ENCODE results near the gene CUL4B.
"Not testable (repeated sequence)": the region's sequence is repeated elsewhere in the genome, so short reads cannot be mapped to it uniquely, and the experiment has no call there.

DNA sequence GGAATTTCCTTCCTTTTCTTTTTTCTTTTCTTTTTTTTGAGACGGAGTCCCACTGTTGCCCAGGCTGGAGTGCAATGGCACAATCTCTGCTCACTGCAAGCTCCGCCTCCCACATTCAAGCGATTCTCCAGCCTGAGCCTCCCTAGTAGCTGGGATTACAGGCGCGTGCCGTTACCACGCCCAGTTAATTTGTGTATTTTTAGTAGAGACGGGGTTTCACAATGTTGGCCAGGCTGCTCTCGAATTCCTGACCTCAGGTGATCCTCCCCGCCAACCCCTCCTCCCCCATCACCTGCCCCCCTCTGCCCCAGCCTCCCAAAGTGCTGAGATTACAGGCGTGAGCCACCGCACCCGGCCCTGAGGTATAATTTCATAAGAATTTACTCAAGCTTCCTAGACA, 13.0 kb upstream of the CUL4B start:
- TF ChIP-seq CTCF (conservative IDR thresholded peaks at IDR 0.05; ENCODE audit: low read depth, low read length); EZH2 (IDR thresholded peaks at IDR 0.05; ENCODE audit: borderline replicate concordance, low read depth, low read length, poor library complexity, severe bottlenecking): not testable (repeated sequence)
